Jurkat, Clone E6-1 (cell line): ENCODE results near the gene NRIP3.
"Not testable (repeated sequence)": the region's sequence is repeated elsewhere in the genome, so short reads cannot be mapped to it uniquely, and the experiment has no call there.

Experiments
- DNase-seq: peaks from one replicate; pipeline ENCODE4 v3.0.0-alpha.2; 2011; ENCODE audit warnings: low read depth, low spot score
- H3K4me3 ChIP-seq: 2 replicates; pipeline ENCODE4 v1.5.1; 2011; ENCODE audit warnings: mild to moderate bottlenecking, low read length, control low read depth, moderate library complexity

The NRIP3 gene

DNA sequence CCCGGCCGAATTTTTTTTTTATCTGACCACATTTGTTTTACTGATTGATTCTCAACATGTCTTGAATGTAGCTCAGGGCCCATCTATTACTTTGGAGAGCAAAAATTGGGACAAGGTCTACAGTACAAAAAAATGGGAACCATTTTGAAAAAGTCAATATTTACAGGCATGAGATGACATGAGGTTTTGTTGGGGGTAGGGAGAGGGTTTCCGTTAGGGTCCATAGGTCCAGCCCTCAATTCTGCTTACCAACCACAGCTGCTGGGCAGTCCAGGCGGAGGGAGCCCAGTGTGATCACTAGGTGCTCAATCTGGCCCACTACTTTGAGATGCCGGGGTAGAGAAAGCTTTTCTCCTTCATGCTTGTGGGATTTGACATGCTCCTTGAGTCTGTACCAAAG lies 18.3 kb downstream of the NRIP3 start:
- H3K4me3 ChIP-seq, result no peak overlapping the region

DNA sequence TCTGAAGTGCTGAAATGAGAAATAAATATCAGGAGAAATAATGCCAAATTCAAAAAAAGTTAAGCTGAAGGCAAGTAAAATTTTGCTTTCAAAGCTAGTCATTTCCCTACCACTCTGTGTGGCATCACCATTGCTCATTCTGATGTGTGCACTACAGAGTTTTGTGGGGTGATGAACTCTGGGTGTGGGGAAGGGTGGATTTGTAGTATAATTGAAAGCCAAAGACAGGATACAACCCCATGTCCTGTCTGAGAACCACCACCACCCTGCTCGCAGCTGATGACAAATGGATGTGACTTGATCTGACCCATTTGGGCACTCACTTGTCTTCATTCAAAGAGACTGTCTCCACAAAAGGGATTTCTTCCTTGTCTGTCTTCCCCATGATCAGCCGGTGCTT lies 20.2 kb downstream of the NRIP3 start:
- H3K4me3 ChIP-seq, result no peak overlapping the region
- no peak for DNase-seq

More for the DNA sequence above, 18.3 kb downstream of the NRIP3 start:
- no peak for DNase-seq

DNA sequence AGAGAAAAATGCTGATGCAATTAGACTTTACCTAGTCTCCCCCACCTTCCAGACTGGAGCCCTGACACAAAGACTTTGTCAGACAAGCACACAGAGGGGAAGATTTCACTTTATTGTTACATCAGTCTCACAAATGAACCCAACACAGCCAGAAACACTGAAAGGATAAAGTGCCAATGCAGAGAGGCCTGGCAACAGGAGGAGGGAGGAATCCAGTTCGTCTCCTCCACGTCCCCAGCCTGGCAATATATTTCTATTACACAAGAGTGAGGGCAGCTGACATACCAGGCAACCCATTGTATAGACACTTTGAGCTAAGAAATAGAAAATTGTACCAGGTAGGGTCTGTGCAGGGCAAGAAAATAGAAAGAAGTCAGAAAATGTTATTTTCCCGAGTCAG lies 23.3 kb downstream of the NRIP3 start:
- DNase-seq, result no peak
- no peak overlapping the region for H3K4me3 ChIP-seq

DNA sequence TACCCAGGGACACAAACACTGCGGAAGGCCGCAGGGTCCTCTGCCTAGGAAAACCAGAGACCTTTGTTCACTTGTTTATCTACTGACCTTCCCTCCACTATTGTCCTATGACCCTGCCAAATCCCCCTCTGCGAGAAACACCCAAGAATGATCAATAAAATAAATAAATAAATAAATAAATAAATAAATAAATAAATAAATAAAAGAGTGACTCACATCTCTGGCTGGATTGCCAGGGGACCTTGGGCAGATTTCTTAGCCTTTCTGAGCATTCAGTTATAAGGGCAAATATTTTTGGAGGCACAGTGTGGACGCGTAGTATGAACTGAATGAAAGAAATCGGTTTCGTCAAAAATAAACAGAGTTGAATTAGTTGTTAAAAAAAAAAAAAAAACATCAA lies 24.4 kb downstream of the NRIP3 start:
- not testable (repeated sequence) for DNase-seq, H3K4me3 ChIP-seq

DNA sequence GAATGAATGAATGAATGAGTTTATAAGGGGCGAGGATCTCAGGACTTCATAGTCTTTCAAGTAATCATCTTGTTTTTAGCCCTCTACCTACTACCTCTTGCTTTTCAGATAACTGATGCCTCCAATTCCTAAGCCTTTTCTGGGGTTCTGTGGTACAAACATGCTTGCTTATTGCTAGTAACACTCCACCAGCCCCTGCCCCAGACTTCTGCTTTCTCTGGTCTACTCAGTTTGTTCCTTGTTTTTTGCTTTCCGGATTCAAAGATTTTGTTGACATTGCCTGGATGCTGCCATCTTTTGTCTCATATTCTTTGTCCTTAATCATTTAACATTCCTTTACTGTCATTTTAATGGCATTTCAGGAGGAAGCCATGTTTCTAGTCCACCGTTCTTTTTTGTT lies 30.7 kb downstream of the NRIP3 start:
- no peak overlapping the region for H3K4me3 ChIP-seq
- no peak for DNase-seq

DNA sequence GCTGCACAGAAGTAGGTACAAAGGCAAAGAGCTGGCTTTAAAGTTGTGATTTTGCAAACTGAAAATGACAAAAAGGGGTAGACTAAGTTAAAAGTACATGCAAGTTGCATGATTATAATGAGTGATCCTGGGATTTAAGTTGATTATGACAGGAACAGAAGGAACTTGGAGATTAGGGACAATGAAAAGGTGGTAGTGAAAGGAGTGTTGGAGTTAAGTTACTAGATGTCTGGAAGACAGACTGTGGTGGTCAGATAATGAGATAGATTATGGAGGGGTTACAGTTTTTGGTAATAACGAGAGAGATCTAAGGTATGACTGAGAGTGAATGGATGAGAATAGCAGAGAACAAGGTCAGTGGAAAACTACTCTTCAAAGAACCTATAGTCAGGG lies 31.9 kb downstream of the NRIP3 start:
- H3K4me3 ChIP-seq, result no peak overlapping the region
- DNase-seq, result no peak

DNA sequence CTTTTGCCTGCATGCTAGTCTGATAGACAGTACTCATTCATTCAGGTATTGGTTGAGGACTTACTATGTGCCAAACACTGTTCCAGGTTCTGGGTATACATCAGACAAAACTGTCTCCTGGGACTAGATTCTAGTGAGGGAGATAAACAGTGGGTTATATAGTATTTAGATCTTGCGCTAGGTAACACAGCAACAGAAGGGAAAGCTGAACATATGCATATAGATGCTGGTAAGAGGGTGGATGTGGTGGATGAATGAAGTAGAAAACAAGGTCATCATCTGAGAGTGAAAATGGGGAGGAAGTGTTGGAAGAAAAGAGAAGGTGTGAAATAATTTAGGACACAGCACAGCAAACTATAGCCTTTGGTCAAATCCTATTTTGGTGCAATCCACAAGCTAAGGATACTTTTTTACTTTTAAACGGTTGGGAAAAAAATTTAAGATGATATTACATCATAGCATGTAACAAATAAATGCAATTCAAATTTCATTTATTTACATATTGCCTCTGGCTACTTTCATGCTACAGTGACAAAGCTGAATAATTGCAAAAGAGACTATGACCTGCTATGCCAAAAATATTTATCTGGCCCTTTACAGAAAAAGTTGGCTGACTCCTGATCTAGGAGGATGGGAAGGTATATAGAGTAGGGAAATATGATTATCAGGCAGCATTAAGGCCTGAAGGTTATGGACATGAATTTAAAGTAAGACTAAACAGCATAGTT lies 32.4 kb downstream of the NRIP3 start:
- no peak for DNase-seq
- H3K4me3 ChIP-seq, result no peak overlapping the region

DNA sequence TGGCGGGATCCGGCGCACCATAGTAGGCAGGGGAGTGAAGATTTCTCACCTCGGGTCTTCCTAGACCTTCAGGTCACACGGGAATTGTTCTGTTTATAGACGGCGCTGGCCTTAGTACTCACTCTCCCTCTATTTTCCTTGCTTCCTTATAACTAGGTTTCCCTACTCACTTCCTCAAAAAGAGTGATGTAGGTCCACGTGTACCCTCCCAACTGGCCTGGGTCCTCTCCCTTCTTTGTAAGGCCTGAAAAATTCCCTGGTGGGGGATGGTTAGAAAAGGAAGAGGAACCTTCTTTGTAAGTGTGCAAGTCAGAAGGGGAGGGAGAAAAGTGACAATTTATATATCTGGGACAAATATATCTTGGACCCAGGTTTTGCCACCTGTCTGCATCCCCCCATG lies 36.6 kb downstream of the NRIP3 start:
- H3K4me3 ChIP-seq, result no peak overlapping the region
- DNase-seq, result no peak

DNA sequence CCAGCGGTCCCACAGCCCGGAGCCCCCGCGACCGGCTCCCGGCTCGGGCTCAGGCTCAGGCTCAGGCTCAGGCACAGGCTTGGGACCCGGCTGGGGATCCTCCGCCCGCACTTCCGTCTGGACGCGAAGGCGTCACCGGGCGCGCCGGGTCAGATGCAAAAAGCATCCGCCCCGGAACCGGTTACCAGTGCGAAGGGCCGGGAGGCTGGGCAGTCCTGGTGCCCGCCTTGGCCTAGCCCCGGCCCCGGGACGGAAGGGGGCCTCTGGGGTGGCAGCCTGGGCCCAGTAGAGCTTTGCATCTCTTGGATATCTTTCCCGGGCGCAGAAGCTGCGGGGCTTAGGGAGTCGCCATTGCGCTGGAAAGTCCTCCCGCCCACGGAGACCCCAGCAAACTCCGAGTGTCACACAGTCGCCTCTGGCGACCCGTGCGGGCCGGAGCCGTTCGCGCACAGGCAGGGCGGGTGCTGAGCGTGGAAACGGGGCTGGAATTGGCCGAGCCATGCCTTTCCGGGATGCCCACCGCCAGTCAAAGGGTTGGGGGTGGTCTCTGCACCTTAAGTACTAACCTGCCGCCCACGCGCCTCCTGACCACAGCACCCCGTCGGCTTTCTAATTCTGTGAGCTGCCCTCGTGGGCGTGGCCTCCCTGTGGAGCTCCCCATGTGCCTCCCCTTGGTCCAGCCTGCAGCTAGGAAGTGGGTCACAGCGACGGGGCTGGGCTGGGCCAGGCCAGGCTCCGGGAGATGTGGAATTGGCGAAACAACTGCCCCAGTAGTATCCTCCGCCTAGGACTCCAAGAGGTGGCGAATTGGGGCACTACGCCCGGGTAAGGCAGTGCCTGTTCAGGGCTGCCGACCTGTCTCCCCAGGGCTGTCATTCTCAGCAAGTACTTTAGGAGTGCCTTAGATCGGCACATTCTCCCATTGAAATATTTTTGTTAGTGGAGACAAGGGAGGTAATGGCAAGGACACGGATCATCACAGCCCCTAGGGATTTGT lies 39.2 kb downstream of the NRIP3 start, which contains the start of gene TMEM9B:
Gene TMEM9B (minus strand): TSS at position 119 of the 997 bp plus-strand sequence. CDS start 129 bp downstream, outside the sequence.
- DNase-seq, result peak; percentile 69
- H3K4me3 ChIP-seq, result peak within 1 kb of the TSS; percentile 89

DNA sequence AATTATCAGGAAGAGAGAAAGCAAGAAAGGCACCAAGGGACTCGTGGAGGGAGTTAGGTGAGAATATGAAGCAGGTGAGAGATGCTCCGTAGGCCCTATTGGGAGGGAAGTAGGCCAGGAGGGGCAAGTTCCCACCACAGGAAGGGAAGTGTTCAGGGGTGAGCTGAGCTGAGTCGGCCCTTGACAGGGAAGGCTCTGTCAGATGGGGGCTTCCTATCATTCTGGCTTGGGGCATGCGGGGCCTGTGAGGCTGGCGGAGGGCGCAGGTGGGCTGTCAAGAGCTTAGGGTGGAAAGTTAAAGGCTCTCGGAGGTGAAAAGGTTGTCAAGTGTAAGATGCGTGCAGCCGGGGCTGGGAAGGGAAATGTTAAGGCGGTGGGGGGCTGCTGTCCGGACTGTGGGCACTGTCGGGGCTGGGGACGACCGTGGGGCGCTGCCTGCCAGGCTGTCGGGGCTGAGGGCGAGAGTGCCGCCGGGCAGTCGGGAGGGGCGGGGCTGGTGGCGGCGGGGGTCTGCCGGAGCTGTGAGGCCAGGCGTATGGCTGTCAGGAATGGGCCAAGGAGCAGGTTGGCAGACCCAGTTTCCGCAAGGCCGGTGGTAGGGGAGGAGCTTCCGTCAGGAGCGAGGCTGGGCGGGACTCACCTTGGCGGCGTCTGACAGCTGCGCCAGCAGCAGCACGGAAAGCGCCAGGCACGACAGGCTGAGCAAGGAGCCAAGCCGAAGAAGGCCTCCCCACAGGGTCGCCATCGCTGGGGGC lies 40.1 kb downstream of the NRIP3 start:
- peak overlapping the region; percentile 89 for H3K4me3 ChIP-seq
- DNase-seq, result peak; percentile 64

DNA sequence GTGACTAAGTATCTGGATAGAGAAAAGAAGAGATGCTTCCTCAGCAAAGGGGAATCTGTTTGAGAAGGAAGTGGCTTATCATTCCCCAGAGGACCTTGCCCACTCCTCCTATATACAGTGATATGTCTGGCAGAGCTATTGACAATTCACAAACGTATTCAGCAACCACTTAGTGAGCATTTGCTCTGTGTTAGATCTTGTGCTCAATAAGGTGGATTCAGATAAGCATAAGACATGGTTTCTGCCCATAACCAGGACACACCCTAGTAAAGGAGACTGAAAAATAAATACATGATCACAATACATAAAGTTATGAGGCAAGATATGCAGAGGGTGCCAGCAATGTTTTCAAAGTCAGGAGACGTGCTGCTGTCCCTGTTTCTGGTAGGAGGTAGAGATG lies 41.0 kb downstream of the NRIP3 start:
- peak overlapping the region; percentile 89 for H3K4me3 ChIP-seq
- DNase-seq, result no peak

DNA sequence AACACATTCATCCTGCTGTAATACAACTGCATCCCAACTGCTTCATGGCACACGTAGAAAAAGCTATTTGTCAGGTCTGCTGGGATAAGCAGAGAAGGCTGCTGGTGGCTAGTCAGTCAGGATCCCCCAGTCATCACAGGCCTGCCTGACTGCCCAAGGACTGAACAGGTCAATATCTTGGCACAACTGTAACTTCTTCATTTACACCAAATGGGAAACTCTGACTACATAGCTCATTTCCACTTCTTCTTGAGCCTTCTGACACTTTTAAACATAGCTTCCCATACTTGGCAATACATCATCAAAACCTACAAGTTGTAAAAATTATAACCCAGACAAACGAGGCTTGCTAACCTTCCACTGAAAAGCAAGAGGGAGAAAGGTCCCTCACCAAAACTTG lies 42.4 kb downstream of the NRIP3 start:
- no peak overlapping the region for H3K4me3 ChIP-seq
- no peak for DNase-seq

DNA sequence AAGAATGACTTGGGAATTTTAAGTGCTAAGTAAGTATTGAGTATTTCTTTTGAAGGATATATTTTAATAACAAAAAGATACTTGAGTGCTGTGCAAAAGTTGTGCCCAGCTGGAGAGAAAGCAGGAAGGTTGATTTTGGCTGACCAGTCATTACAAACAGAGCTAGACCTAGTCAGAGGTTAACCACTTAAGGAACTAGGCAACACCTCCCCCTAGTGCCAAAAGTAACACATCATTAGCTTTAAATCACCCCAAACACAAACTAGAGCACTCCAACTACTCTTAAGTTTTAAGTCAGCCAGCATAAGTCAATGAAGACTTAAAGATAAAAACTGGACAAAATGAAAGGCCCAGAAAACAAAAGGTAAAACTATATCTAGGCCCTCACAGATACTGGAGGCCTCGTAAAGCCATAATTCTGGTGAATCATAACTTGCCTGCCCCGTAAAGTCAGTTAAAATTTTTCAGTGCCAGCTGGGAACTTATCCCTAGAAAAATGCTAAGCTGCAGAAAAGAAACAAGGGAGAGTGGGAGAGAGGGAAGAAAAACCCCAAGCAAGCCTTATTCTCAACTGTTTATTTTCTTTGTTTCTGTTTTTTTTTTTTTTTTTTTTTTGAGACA lies 44.1 kb downstream of the NRIP3 start:
- DNase-seq, result peak; percentile 68
- H3K4me3 ChIP-seq, result no peak overlapping the region

DNA sequence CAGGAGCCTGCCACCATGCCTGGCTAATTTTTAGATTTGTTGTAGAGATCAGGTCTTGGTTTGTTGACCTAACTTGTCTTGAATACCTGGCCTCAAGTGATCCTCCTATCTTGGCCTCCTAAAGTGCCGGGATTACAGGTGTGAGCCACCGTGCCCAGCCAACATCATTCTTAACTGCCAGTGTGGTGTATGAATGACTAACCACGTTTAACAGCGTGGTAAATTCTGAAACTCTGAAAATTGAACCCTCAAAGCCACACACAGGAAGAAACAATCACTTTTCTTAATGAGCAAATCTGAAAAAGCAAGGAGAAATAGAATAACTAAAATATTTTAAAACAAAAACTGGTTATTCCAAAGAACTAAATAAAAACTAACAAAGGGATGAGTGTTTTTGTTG lies 46.9 kb downstream of the NRIP3 start:
- DNase-seq, result no peak
- H3K4me3 ChIP-seq, result no peak overlapping the region

DNA sequence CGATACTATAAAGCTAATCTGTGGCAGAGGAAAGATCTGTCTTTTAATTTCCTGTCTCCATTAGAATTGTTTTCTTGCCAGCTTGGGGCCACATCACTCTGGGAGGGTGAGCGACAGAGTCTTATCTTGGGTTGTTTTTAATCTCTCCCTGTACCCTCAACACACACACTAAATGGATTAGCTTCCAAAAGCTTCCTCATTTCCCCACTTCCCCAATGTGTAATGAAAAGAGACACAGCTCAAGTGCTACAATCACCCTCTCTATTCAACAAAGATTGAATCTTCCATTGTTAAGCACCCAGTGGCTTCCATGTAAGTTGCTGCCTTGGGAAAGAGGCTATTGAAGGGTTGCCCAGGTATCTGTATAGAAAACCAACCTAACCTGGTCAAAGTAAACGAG lies 54.9 kb downstream of the NRIP3 start:
- no peak for DNase-seq
- H3K4me3 ChIP-seq, result no peak overlapping the region

DNA sequence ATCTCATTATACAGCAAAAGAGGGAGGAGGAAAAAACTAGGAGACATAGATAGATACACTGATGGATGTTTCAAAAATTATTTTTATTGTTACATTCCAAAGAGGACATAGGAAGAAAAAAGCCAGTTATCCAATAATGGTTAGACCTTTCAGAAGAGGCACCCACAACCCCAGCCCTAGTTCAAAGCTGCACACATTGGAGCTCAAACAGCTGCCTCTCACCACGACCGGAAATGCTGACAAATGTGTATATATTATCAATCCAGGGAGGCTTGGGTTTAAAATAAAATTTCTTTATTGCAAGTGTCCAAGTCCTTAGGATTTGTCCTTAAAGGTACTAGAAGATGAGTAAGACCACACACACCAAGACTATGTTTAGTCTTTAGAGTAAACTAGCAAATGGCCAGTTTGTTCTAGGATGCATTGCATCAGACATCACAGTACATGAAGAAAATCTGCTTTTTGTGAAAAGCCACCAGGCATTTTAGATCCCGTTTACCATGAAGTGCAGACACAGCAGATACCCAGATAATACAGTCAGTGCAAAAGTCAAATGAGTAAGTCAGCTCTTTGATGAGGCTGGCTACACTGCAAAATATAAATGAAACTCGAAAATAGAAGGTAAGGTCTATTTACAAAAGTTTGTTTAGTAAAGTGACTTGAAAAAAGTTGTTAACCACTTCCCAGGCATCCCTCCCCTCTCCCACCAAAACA lies 56.4 kb downstream of the NRIP3 start:
- no peak overlapping the region for H3K4me3 ChIP-seq
- peak; percentile 72 for DNase-seq

DNA sequence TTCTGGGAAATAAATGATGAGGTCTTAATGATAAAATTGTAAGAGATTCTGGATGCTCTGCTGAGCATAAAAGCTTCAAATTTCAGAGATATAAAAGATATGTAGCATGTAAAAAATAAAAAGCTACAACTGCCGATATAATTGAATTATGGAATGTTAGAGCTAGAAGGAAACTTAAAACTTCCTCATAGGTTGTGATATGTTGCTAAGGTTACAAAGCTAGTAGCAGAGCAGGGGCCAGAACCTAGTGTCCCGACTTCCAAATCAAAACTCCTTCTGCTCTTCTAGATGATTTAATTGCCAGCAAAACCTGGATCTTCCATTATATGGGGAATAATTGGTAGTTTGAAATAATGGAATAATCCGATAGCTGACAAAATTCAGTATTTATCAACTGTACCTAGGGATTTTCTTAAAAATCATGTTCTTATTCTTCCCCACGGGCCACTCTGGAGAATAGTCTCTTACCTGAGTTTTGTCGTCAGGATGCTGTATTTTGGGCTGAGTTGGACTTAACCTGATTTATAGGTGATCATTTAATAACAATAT lies 61.2 kb downstream of the NRIP3 start, which contains the start of gene ASCL3:
Gene ASCL3 (minus strand): TSS at position 499 of the 549 bp plus-strand sequence. CDS start 4,855 bp downstream, outside the sequence.
- DNase-seq, result no peak
- no peak within 1 kb of the TSS for H3K4me3 ChIP-seq
